ENCODE data around the gene VGLL2.

Gene VGLL2

GRCh38 chr6:117275711-117276110 lies 10.4 kb downstream of the VGLL2 start:
- no peak overlapping the region for H3K27ac ChIP-seq
- TF ChIP-seq CTCF (IDR thresholded peaks at IDR 0.05), result no peak
- TF ChIP-seq ZFX (IDR thresholded peaks at IDR 0.05; ENCODE audit: borderline replicate concordance), result no peak

- TF ChIP-seq ZFX (IDR thresholded peaks at IDR 0.05; ENCODE audit: borderline replicate concordance) (no peak), CTCF (IDR thresholded peaks at IDR 0.05) (no peak)
These were observed 11.5 kb downstream of the VGLL2 start for GRCh38 chr6:117276778-117277316.

GRCh38 chr6:117280922-117281321 lies 15.6 kb downstream of the VGLL2 start:
- no peak overlapping the region for H3K27ac ChIP-seq

More at GRCh38 chr6:117276778-117277316, 11.5 kb downstream of the VGLL2 start:
- no peak overlapping the region for H3K27ac ChIP-seq

GRCh38 chr6:117288083-117288715 lies 22.8 kb downstream of the VGLL2 start:
- no peak for TF ChIP-seq CTCF (IDR thresholded peaks at IDR 0.05)
- no peak for TF ChIP-seq ZFX (IDR thresholded peaks at IDR 0.05; ENCODE audit: borderline replicate concordance)
- H3K27ac ChIP-seq, result no peak overlapping the region

More at GRCh38 chr6:117280922-117281321, 15.6 kb downstream of the VGLL2 start:
- TF ChIP-seq CTCF (IDR thresholded peaks at IDR 0.05) (peak; percentile 69), ZFX (IDR thresholded peaks at IDR 0.05; ENCODE audit: borderline replicate concordance) (no peak)

- no peak overlapping the region for H3K27ac ChIP-seq
- no peak for TF ChIP-seq ZFX (IDR thresholded peaks at IDR 0.05; ENCODE audit: borderline replicate concordance)
- no peak for TF ChIP-seq CTCF (IDR thresholded peaks at IDR 0.05)
These were observed 25.0 kb downstream of the VGLL2 start for GRCh38 chr6:117290173-117290846.

GRCh38 chr6:117298941-117299340 lies 33.6 kb downstream of the VGLL2 start:
- TF ChIP-seq CTCF (IDR thresholded peaks at IDR 0.05) (no peak), ZFX (IDR thresholded peaks at IDR 0.05; ENCODE audit: borderline replicate concordance) (no peak)
- no peak overlapping the region for H3K27ac ChIP-seq

- no peak for TF ChIP-seq ZFX (IDR thresholded peaks at IDR 0.05; ENCODE audit: borderline replicate concordance)
- no peak for TF ChIP-seq CTCF (IDR thresholded peaks at IDR 0.05)
- H3K27ac ChIP-seq, result no peak overlapping the region
These were observed 38.0 kb downstream of the VGLL2 start for GRCh38 chr6:117303323-117303722.
